SIG-M5 (cell line): Measurements from ENCODE around the gene ABCC11.
"Not testable (repeated sequence)": the region's sequence is repeated elsewhere in the genome, so short reads cannot be mapped to it uniquely, and the experiment has no call there.

Source experiments
- DNase-seq: peaks from one replicate; lab custom pipeline; 2025; lab: John Stamatoyannopoulos, UW

ABCC11 gene

GRCh38 chr16:48246066-48246465 lies 1.3 kb downstream of the ABCC11 start:
- DNase-seq, result no peak

GRCh38 chr16:48244863-48245195 lies 2.5 kb downstream of the ABCC11 start:
- no peak for DNase-seq

GRCh38 chr16:48244080-48244862 lies 3.1 kb downstream of the ABCC11 start, which contains the start of gene LONP2:
TSS of gene LONP2 (plus strand) at chr16:48244300. CDS start at chr16:48244389, 89 bp downstream.
- peak; percentile 14 for DNase-seq

GRCh38 chr16:48240147-48240546 lies 7.2 kb downstream of the ABCC11 start:
- not testable (repeated sequence) for DNase-seq

- no peak for DNase-seq
These were observed 11.1 kb downstream of the ABCC11 start for GRCh38 chr16:48236286-48236685.

GRCh38 chr16:48235556-48236136 lies 11.7 kb downstream of the ABCC11 start:
- DNase-seq, result no peak

GRCh38 chr16:48235058-48235555 lies 12.2 kb downstream of the ABCC11 start:
- DNase-seq, result no peak

- no peak for DNase-seq
These were observed 12.7 kb downstream of the ABCC11 start for GRCh38 chr16:48234630-48235029.

GRCh38 chr16:48232493-48233040 lies 14.8 kb downstream of the ABCC11 start:
- no peak for DNase-seq

GRCh38 chr16:48231727-48232492 lies 15.4 kb downstream of the ABCC11 start:
- no peak for DNase-seq

- no peak for DNase-seq
These were observed 21.9 kb downstream of the ABCC11 start for GRCh38 chr16:48225456-48225855.

GRCh38 chr16:48223490-48223889 lies 23.8 kb downstream of the ABCC11 start:
- DNase-seq, result no peak

GRCh38 chr16:48220891-48221290 lies 26.4 kb downstream of the ABCC11 start:
- DNase-seq, result no peak

GRCh38 chr16:48218473-48218872 lies 28.9 kb downstream of the ABCC11 start:
- no peak for DNase-seq

- DNase-seq, result no peak
These were observed 29.6 kb downstream of the ABCC11 start for GRCh38 chr16:48217708-48218107.

GRCh38 chr16:48215738-48216137 lies 31.6 kb downstream of the ABCC11 start:
- DNase-seq, result no peak

GRCh38 chr16:48212033-48212432 lies 35.3 kb downstream of the ABCC11 start:
- DNase-seq, result no peak

- DNase-seq, result no peak
These were observed 36.6 kb downstream of the ABCC11 start for GRCh38 chr16:48210747-48211146.

- no peak for DNase-seq
These were observed 40.6 kb downstream of the ABCC11 start for GRCh38 chr16:48206594-48207242.

- DNase-seq, result no peak
These were observed 42.6 kb downstream of the ABCC11 start for GRCh38 chr16:48204825-48205151.

GRCh38 chr16:48203974-48204824 lies 43.1 kb downstream of the ABCC11 start:
- DNase-seq, result no peak
